ENCODE results near the gene NUP107. TPM values are rescaled to one million over a fixed set of nuclear protein-coding genes. Genes with fewer than 3 reads are reported as not detected.

Gene NUP107
- total RNA-seq, 1 experiment from 2014 or later, result 106 TPM

DNA sequence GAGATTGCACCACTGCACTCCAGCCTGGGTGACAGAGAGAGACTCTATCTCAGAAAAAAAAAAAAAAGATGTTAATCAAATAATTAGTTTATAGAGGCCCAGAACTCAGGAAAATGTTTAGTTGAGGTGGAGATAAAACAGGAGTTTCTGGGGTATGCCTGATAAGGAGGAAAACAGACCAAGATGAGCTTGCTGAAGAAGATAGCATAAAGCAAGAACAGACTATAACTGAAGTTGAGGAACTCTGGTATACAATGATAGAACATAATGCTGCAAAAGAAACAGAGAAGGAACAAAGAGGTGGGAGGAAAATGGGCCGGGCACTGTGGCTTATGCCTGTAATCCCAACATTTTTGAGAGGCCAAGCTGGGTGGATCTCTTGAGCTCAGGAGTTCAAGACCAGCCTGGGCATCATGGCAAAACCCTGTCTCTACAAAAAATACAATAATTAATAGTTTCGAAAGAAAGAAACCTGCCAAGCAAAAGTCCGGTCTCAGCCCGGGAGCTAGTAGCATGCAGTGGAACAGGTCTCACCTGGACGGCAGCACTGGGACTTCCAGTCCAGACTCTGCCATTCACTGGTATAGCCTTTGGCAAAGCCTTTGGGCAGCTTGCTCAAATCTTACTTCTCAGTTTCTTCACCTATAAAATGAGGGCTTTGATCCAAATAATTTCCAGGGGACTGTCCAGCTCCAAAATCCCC lies 84.6 kb downstream of the NUP107 start:
- TF ChIP-seq EZH2phosphoT487 (IDR thresholded peaks at IDR 0.05; ENCODE audit: borderline replicate concordance, low read length) (no peak), EZH2 (IDR thresholded peaks at IDR 0.05; ENCODE audit: low read length, unreplicated experiment) (no peak)
- TF ChIP-seq, protein P1, sequence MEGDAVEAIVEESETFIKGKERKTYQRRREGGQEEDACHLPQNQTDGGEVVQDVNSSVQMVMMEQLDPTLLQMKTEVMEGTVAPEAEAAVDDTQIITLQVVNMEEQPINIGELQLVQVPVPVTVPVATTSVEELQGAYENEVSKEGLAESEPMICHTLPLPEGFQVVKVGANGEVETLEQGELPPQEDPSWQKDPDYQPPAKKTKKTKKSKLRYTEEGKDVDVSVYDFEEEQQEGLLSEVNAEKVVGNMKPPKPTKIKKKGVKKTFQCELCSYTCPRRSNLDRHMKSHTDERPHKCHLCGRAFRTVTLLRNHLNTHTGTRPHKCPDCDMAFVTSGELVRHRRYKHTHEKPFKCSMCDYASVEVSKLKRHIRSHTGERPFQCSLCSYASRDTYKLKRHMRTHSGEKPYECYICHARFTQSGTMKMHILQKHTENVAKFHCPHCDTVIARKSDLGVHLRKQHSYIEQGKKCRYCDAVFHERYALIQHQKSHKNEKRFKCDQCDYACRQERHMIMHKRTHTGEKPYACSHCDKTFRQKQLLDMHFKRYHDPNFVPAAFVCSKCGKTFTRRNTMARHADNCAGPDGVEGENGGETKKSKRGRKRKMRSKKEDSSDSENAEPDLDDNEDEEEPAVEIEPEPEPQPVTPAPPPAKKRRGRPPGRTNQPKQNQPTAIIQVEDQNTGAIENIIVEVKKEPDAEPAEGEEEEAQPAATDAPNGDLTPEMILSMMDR (conservative IDR thresholded peaks at IDR 0.05; ENCODE audit: low read depth, low read length), result no peak
- DNase-seq, result no peak
- ATAC-seq, result no peak
- H3K27ac ChIP-seq (ENCODE audit: low read length), result no peak overlapping the region
- no peaks in the 10 kb centered on the region for H3K79me2 ChIP-seq (ENCODE audit: low read length)
- intact Hi-C loops (cut with micrococcal nuclease), result no loop called here
- no peaks in the 10 kb centered on the region for H3K9me2 ChIP-seq (replicated peaks; ENCODE audit: low read length)
- H3K9ac ChIP-seq (ENCODE audit: low read length), result no peak overlapping the region
- no peaks in the 10 kb centered on the region for H3K36me3 ChIP-seq (ENCODE audit: low read depth, low read length)
- no peaks in the 10 kb centered on the region for H4K20me1 ChIP-seq (ENCODE audit: low read length)
- H3K4me1 ChIP-seq (ENCODE audit: insufficient read depth, low read length), result no peaks in the 10 kb centered on the region
- H3F3A ChIP-seq (ENCODE audit: low read length, unreplicated experiment), result no peaks in the 10 kb centered on the region
- no peaks in the 10 kb centered on the region for H3K9me3 ChIP-seq (ENCODE audit: low read length)
- H3K4me3 ChIP-seq (ENCODE audit: low read length), result no peak overlapping the region
- no TSS peak for BruUV-seq (replicated peaks)
- ChIA-PET POLR2A (ENCODE audit: unreplicated experiment) (no interaction called here), CTCF (no interaction called here)
- no peak overlapping the region for H2AFZ ChIP-seq (ENCODE audit: low read length)
- H3K4me2 ChIP-seq (ENCODE audit: low read length), result no peak overlapping the region
- no peaks in the 10 kb centered on the region for H3K27me3 ChIP-seq (ENCODE audit: low read length)

DNA sequence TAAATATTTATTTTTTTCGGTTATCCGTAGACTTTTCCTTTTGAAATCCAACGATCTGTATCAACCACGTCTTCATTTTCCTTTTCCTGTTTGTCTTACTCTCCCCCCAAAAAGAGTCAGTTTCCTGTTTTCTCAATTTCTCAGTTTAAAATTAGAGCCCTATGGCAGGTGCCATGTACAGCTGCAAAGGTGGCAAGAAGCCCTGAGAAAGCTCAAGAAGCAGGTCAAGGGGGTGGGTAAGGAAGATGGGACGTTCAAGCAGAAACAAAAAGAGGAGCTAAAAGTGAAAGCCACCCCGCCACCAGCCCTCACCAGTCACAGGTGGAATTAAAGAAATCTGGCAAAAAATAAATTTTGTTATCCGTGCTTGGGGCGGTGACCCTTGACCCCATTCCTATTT lies 85.9 kb downstream of the NUP107 start:
- CTCF ChIA-PET, result no interaction called here
- intact Hi-C loops (cut with micrococcal nuclease), result no loop called here
- no peak overlapping the region for H3K4me3 ChIP-seq (ENCODE audit: low read length)

DNA sequence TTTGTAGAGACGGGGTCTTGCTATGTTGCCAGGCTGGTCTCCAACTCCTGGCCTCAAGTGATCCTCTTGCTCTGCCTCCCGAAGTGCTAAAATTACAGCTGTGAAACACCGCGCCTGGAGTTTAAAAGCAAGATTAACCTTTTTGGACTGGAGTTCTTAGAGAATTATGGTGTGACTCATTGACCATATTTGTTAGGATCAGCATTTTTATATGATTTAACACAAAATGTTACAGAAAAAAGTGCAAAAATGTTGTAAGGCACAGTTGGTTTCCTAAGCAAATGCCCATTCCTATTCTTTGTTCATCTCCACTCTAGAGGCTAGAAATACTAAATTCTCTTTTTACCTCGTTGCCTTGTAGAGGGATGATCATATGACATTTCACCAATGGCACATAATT lies 86.8 kb downstream of the NUP107 start:
- BruUV-seq (replicated peaks), result no TSS peak
- ATAC-seq (no peak), DNase-seq (no peak)
- CTCF ChIA-PET, result no interaction called here
- no peaks in the 10 kb centered on the region for H4K20me1 ChIP-seq (ENCODE audit: low read length)
- H3K4me1 ChIP-seq (ENCODE audit: insufficient read depth, low read length), result no peaks in the 10 kb centered on the region
- H3K4me3 ChIP-seq (ENCODE audit: low read length), result no peak overlapping the region
- no peaks in the 10 kb centered on the region for H3K36me3 ChIP-seq (ENCODE audit: low read depth, low read length)
- H3K79me2 ChIP-seq (ENCODE audit: low read length), result no peaks in the 10 kb centered on the region
- no peak overlapping the region for H3K9ac ChIP-seq (ENCODE audit: low read length)
- no peaks in the 10 kb centered on the region for H3K27me3 ChIP-seq (ENCODE audit: low read length)
- no peak overlapping the region for H3K4me2 ChIP-seq (ENCODE audit: low read length)
- POLR2A ChIA-PET (ENCODE audit: unreplicated experiment), result interaction anchor here (0.6 kb wide), 1 partner anchor 102 kb away, joined by 3 read pairs; no protein-coding TSS in a partner anchor
- H2AFZ ChIP-seq (ENCODE audit: low read length), result no peak overlapping the region
- no peak overlapping the region for H3K27ac ChIP-seq (ENCODE audit: low read length)
- intact Hi-C loops (cut with micrococcal nuclease), result no loop called here
- TF ChIP-seq, protein P1 (conservative IDR thresholded peaks at IDR 0.05; ENCODE audit: low read depth, low read length), result no peak
- TF ChIP-seq EZH2phosphoT487 (IDR thresholded peaks at IDR 0.05; ENCODE audit: borderline replicate concordance, low read length), result no peak
- TF ChIP-seq EZH2 (IDR thresholded peaks at IDR 0.05; ENCODE audit: low read length, unreplicated experiment), result no peak
- no peaks in the 10 kb centered on the region for H3K9me2 ChIP-seq (replicated peaks; ENCODE audit: low read length)
- no peaks in the 10 kb centered on the region for H3F3A ChIP-seq (ENCODE audit: low read length, unreplicated experiment)
- H3K9me3 ChIP-seq (ENCODE audit: low read length), result no peaks in the 10 kb centered on the region

More for the DNA sequence above, 85.9 kb downstream of the NUP107 start:
- ATAC-seq (no peak), DNase-seq (no peak)
- H2AFZ ChIP-seq (ENCODE audit: low read length), result no peak overlapping the region
- no peak overlapping the region for H3K27ac ChIP-seq (ENCODE audit: low read length)
- POLR2A ChIA-PET (ENCODE audit: unreplicated experiment), result no interaction called here
- no peaks in the 10 kb centered on the region for H3K9me3 ChIP-seq (ENCODE audit: low read length)
- BruUV-seq (replicated peaks), result no TSS peak
- no peak for TF ChIP-seq EZH2 (IDR thresholded peaks at IDR 0.05; ENCODE audit: low read length, unreplicated experiment)
- TF ChIP-seq, protein P1 (conservative IDR thresholded peaks at IDR 0.05; ENCODE audit: low read depth, low read length), result no peak
- no peak for TF ChIP-seq EZH2phosphoT487 (IDR thresholded peaks at IDR 0.05; ENCODE audit: borderline replicate concordance, low read length)
- H3K9me2 ChIP-seq (replicated peaks; ENCODE audit: low read length), result no peaks in the 10 kb centered on the region
- H3K27me3 ChIP-seq (ENCODE audit: low read length), result no peaks in the 10 kb centered on the region
- no peaks in the 10 kb centered on the region for H3F3A ChIP-seq (ENCODE audit: low read length, unreplicated experiment)
- H3K36me3 ChIP-seq (ENCODE audit: low read depth, low read length), result no peaks in the 10 kb centered on the region
- H3K4me1 ChIP-seq (ENCODE audit: insufficient read depth, low read length), result no peaks in the 10 kb centered on the region
- H3K4me2 ChIP-seq (ENCODE audit: low read length), result no peak overlapping the region
- H3K9ac ChIP-seq (ENCODE audit: low read length), result no peak overlapping the region
- no peaks in the 10 kb centered on the region for H3K79me2 ChIP-seq (ENCODE audit: low read length)
- no peaks in the 10 kb centered on the region for H4K20me1 ChIP-seq (ENCODE audit: low read length)

All from PC-3 (cell line).